ENCODE data around the gene RTN4RL1. TPM values are rescaled to one million over a fixed set of nuclear protein-coding genes. Genes with fewer than 3 reads are reported as not detected.
"Not testable (repeated sequence)": the region's sequence is repeated elsewhere in the genome, so short reads cannot be mapped to it uniquely, and the experiment has no call there.

Gene RTN4RL1
- total RNA-seq, 4 donors from 2014 or later = 7.3 to 12.6 (median 7.8) TPM

DNA sequence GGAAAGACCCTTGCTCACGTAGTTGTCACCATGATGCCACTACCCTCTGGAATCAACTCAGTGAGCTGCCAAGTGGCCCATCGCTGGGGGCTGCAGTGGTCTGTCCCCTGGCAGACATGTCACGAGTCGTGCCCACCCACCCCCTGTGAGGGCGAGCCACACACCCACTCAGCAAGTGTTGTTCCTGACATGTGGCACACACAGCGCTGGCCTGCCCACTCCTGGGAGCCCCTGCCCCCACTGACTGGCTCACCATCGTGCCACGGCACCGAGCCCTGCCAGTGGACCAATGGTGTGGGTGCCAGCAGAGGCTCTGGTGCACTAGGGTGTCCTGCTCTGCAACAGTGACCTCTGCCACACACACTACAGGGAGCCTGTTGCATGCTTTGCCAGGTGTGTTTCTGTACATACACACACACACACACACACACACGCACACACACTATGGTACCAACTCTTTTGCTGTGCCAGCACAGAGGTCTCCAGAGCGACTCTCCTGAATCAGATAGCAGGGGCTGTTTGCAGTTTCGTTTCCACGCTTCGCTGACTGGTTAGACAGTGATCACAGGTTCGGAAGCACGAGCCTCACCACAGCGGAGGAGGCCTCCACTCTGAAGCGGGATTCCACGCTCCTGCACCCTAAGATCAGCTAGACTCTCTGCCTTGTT, 7.7 kb downstream of the RTN4RL1 start:
- Histone ChIP-seq H3K27ac (no peak overlapping the region), H3K36me3 (no peaks in the 10 kb centered on the region), H3K27me3 (peaks cover 0 to 9% of the 10 kb centered on the region in 2 donors), H3K4me1 (peaks cover 0 to 30% (median 0%) of the 10 kb centered on the region in 4 donors), H3K9me3 (no peaks in the 10 kb centered on the region), H3K4me3 (no peak overlapping the region)
- no peak for DNase-seq (ENCODE audit: low spot score in 2 of 2)
- 77 to 86% methylated on average over 19 of the region's 19 CpGs for WGBS, 2 donors
- TF ChIP-seq CTCF (IDR thresholded peaks at IDR 0.05) (no peak), POLR2A (IDR thresholded peaks at IDR 0.05) (no peak), EP300 (IDR thresholded peaks at IDR 0.05) (no peak)

GRCh38 chr17:2016494-2016893, 8.6 kb downstream of the RTN4RL1 start:
- no peak for DNase-seq (ENCODE audit: low spot score in 2 of 2)
- Histone ChIP-seq H3K27me3 (peaks cover 0 to 11% of the 10 kb centered on the region in 2 donors), H3K36me3 (no peaks in the 10 kb centered on the region), H3K27ac (no peak overlapping the region), H3K4me1 (peaks cover 0 to 39% (median 0%) of the 10 kb centered on the region in 4 donors), H3K9me3 (no peaks in the 10 kb centered on the region), H3K4me3 (no peak overlapping the region)
- 86 to 89% methylated on average over 11 to 20 of the region's 20 CpGs for WGBS, 2 donors
- TF ChIP-seq CTCF (IDR thresholded peaks at IDR 0.05) (no peak), POLR2A (IDR thresholded peaks at IDR 0.05) (no peak), EP300 (IDR thresholded peaks at IDR 0.05) (no peak)

GRCh38 chr17:2015314-2015713, 9.8 kb downstream of the RTN4RL1 start:
- no peak for DNase-seq (ENCODE audit: low spot score in 2 of 2)
- H3K36me3 ChIP-seq = no peaks in the 10 kb centered on the region
- H3K27me3 ChIP-seq = peaks cover 0 to 16% of the 10 kb centered on the region in 2 donors
- H3K9me3 ChIP-seq = no peaks in the 10 kb centered on the region
- 85 to 91% methylated on average over 14 of the region's 14 CpGs for WGBS, 2 donors
- H3K4me3 ChIP-seq = no peak overlapping the region
- H3K27ac ChIP-seq = no peak overlapping the region
- peaks cover 0 to 44% (median 0%) of the 10 kb centered on the region in 4 donors for H3K4me1 ChIP-seq
- no peak for TF ChIP-seq EP300 (IDR thresholded peaks at IDR 0.05)
- no peak for TF ChIP-seq POLR2A (IDR thresholded peaks at IDR 0.05)
- TF ChIP-seq CTCF (IDR thresholded peaks at IDR 0.05) = no peak

DNA sequence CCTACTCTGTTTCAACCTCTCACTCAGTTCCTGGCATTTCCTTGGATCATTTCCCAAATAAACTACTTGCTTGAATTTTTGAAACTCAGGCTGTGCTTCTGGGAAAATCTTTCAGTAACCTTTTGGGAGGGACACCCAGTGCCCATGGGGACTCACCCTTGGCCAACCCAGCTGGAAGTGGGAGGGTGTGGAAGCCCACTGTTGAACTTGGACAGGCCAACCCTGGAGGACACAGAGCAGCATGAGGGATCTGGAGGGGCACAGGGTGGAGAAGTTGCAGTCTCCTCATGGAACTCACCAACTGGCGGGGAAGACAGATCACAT, 11.2 kb downstream of the RTN4RL1 start:
- H3K27me3 ChIP-seq = peaks cover 0 to 12% of the 10 kb centered on the region in 2 donors
- no peak overlapping the region for H3K4me3 ChIP-seq
- 86% methylated on average over 1 of the region's 1 CpG for WGBS, 2 donors
- DNase-seq (ENCODE audit: low spot score in 2 of 2) = no peak
- peaks cover 0 to 44% (median 0%) of the 10 kb centered on the region in 4 donors for H3K4me1 ChIP-seq
- no peak for TF ChIP-seq EP300 (IDR thresholded peaks at IDR 0.05)
- TF ChIP-seq CTCF (IDR thresholded peaks at IDR 0.05) = no peak
- no peak for TF ChIP-seq POLR2A (IDR thresholded peaks at IDR 0.05)
- H3K27ac ChIP-seq = peak overlapping the region in 1 of 4 donors; percentile 4
- H3K36me3 ChIP-seq = no peaks in the 10 kb centered on the region
- no peaks in the 10 kb centered on the region for H3K9me3 ChIP-seq

GRCh38 chr17:2013220-2013993, 11.7 kb downstream of the RTN4RL1 start:
- H3K9me3 ChIP-seq; DNase-seq (ENCODE audit: low spot score in 2 of 2); H3K4me3 ChIP-seq; H3K36me3 ChIP-seq: not testable (repeated sequence)
- 82 to 86% methylated on average over 5 of the region's 6 CpGs for WGBS, 2 donors
- Histone ChIP-seq H3K27me3 (peaks cover 0 to 10% of the 10 kb centered on the region in 2 donors), H3K27ac (peak overlapping the region in 1 of 4 donors; percentile 78), H3K4me1 (peaks cover 0 to 44% (median 0%) of the 10 kb centered on the region in 4 donors)

Measured in tibial nerve (tissue), 4 donors.